DOHH2 (cell line): ENCODE data around the gene DSCAM.

Experiments
- H3F3A ChIP-seq: fragments of 200-600 bp; sonication (generic), shearing (Covaris generic); 2 replicates; pipeline ENCODE4 v1.6.0; 2016; ENCODE audit warnings: antibody characterized with exemption, mild to moderate bottlenecking; ENCODE audit not compliant: control insufficient read depth, insufficient read depth
- H3K27ac ChIP-seq: fragments of 200-600 bp; sonication (generic); 2 replicates; pipeline ENCODE4 v1.5.1; 2014; ENCODE audit warnings: low read depth, mild to moderate bottlenecking, low read length, moderate library complexity
- H3K27me3 ChIP-seq: fragments of 200-600 bp; sonication (generic); 2 replicates; pipeline ENCODE4 v1.6.1; 2014; ENCODE audit warnings: mild to moderate bottlenecking, low read length, mixed read lengths; ENCODE audit not compliant: control insufficient read depth
- H3K36me3 ChIP-seq: fragments of 200-600 bp; sonication (generic); 2 replicates; pipeline ENCODE4 v1.6.1; 2014; ENCODE audit warnings: mild to moderate bottlenecking, low read length, moderate library complexity, mixed read lengths; ENCODE audit not compliant: control insufficient read depth
- H3K4me1 ChIP-seq: fragments of 200-600 bp; sonication (generic); 2 replicates; pipeline ENCODE4 v1.6.1; 2014; ENCODE audit warnings: mild to moderate bottlenecking, low read length, mixed read lengths; ENCODE audit not compliant: control insufficient read depth
- H3K4me2 ChIP-seq: fragments of 200-600 bp; sonication (generic); 2 replicates; pipeline ENCODE4 v1.6.0; 2014; ENCODE audit warnings: mild to moderate bottlenecking, low read length, moderate library complexity
- H3K4me3 ChIP-seq: fragments of 200-600 bp; sonication (generic); 2 replicates; pipeline ENCODE4 v1.5.1; 2014; ENCODE audit warnings: mild to moderate bottlenecking, low read length, mixed read lengths
- H3K79me2 ChIP-seq: fragments of 200-600 bp; sonication (generic); 2 replicates; pipeline ENCODE4 v1.6.1; 2014; ENCODE audit warnings: mild to moderate bottlenecking, low read length, mixed read lengths; ENCODE audit not compliant: control insufficient read depth
- H3K9me2 ChIP-seq: fragments of 200-600 bp; sonication (generic); replicated peaks from 2 replicates; pipeline ENCODE4 v1.6.1; 2014; ENCODE audit warnings: mild to moderate bottlenecking, low read length, mixed read lengths; ENCODE audit not compliant: control insufficient read depth
- H3K9me3 ChIP-seq: fragments of 200-600 bp; sonication (generic); 2 replicates; pipeline ENCODE4 v1.6.1; 2014; ENCODE audit warnings: antibody characterized with exemption, low read length, mixed read lengths; ENCODE audit not compliant: control insufficient read depth, insufficient read depth
- H4K20me1 ChIP-seq: fragments of 200-600 bp; sonication (generic); 2 replicates; pipeline ENCODE4 v1.6.0; 2014; ENCODE audit warnings: low read depth, mild to moderate bottlenecking, antibody characterized with exemption, low read length, moderate library complexity; ENCODE audit not compliant: control insufficient read depth, insufficient read depth
- CTCF ChIP-seq: fragments of 200-600 bp; sonication (generic); IDR thresholded peaks from one replicate; pipeline ENCODE4 v1.5.1; 2014; ENCODE audit warnings: antibody characterized with exemption, mild to moderate bottlenecking, low read depth, low read length; ENCODE audit not compliant: poor library complexity, severe bottlenecking
- EZH2phosphoT487 ChIP-seq: fragments of 200-600 bp; sonication (generic); IDR thresholded peaks from 2 replicates; pipeline ENCODE4 v1.6.1; 2017; ENCODE audit warnings: borderline replicate concordance, mild to moderate bottlenecking, antibody characterized with exemption, low read length, moderate library complexity, mixed read lengths

Gene DSCAM

GRCh38 chr21:40155563-40155962, 691.4 kb downstream of the DSCAM start:
- no peaks in the 10 kb centered on the region for H3K79me2 ChIP-seq
- no peak overlapping the region for H3K4me2 ChIP-seq
- no peaks in the 10 kb centered on the region for H3K9me3 ChIP-seq
- H4K20me1 ChIP-seq = no peaks in the 10 kb centered on the region
- H3K9me2 ChIP-seq = no peaks in the 10 kb centered on the region
- no peaks in the 10 kb centered on the region for H3F3A ChIP-seq
- H3K27ac ChIP-seq = no peak overlapping the region
- H3K36me3 ChIP-seq = no peaks in the 10 kb centered on the region
- TF ChIP-seq CTCF (no peak), EZH2phosphoT487 (no peak)
- no peak overlapping the region for H3K4me3 ChIP-seq
- H3K27me3 ChIP-seq = no peaks in the 10 kb centered on the region
- no peaks in the 10 kb centered on the region for H3K4me1 ChIP-seq

- no peak overlapping the region for H3K4me3 ChIP-seq
- TF ChIP-seq CTCF = no peak
- TF ChIP-seq EZH2phosphoT487 = no peak
- peaks cover 4% of the 10 kb centered on the region; the same call in 1 of the 2 replicates for H3K9me3 ChIP-seq
- H3K79me2 ChIP-seq = no peaks in the 10 kb centered on the region
- H3F3A ChIP-seq = no peaks in the 10 kb centered on the region
- no peaks in the 10 kb centered on the region for H3K4me1 ChIP-seq
- H3K4me2 ChIP-seq = no peak overlapping the region
- no peaks in the 10 kb centered on the region for H3K27me3 ChIP-seq
- no peaks in the 10 kb centered on the region for H4K20me1 ChIP-seq
- H3K36me3 ChIP-seq = no peaks in the 10 kb centered on the region
- no peak overlapping the region for H3K27ac ChIP-seq
- no peaks in the 10 kb centered on the region for H3K9me2 ChIP-seq
Observed at GRCh38 chr21:40153351-40153750, 693.6 kb downstream of the DSCAM start.

GRCh38 chr21:40152476-40152875, 694.5 kb downstream of the DSCAM start:
- Histone ChIP-seq H3K4me3 (no peak overlapping the region), H3K4me2 (no peak overlapping the region), H3K4me1 (no peaks in the 10 kb centered on the region), H3K27me3 (no peaks in the 10 kb centered on the region), H4K20me1 (no peaks in the 10 kb centered on the region), H3K9me2 (no peaks in the 10 kb centered on the region), H3K79me2 (no peaks in the 10 kb centered on the region), H3K9me3 (peaks cover 4% of the 10 kb centered on the region; the same call in 1 of the 2 replicates), H3K27ac (no peak overlapping the region), H3F3A (no peaks in the 10 kb centered on the region), H3K36me3 (no peaks in the 10 kb centered on the region)
- TF ChIP-seq CTCF (no peak), EZH2phosphoT487 (no peak)
